ENCODE data around the gene MRPL23.

MRPL23 gene
- 11.3 to 25.7 reads per million in 2 donors for total RNA-seq

GRCh38 chr11:1946812-1947484 is at the start of gene MRPL23:
Gene MRPL23, plus strand, starts transcription at chr11:1947332. Its CDS starts 31 bp downstream, at chr11:1947363.
- no peak for DNase-seq

GRCh38 chr11:1899090-1899489 is 48.0 kb upstream of the MRPL23 start:
- DNase-seq: no peak

GRCh38 chr11:1899686-1900085 is 47.4 kb upstream of the MRPL23 start:
- DNase-seq: no peak

GRCh38 chr11:1906181-1906580 is 41.0 kb upstream of the MRPL23 start:
- DNase-seq: no peak

GRCh38 chr11:1906611-1907423 is 40.3 kb upstream of the MRPL23 start:
- no peak for DNase-seq

GRCh38 chr11:1908618-1909017 is 38.5 kb upstream of the MRPL23 start:
- DNase-seq: no peak

- DNase-seq: no peak
These were observed 37.6 kb upstream of the MRPL23 start for GRCh38 chr11:1909524-1909923.

GRCh38 chr11:1912289-1912878 is 34.7 kb upstream of the MRPL23 start:
- no peak for DNase-seq

GRCh38 chr11:1913271-1914060 is 33.7 kb upstream of the MRPL23 start:
- no peak for DNase-seq

GRCh38 chr11:1915795-1916131 is 31.4 kb upstream of the MRPL23 start:
- DNase-seq: no peak

- DNase-seq: no peak
These were observed 30.8 kb upstream of the MRPL23 start for GRCh38 chr11:1916132-1916985.

GRCh38 chr11:1916986-1917522 is 30.1 kb upstream of the MRPL23 start:
- no peak for DNase-seq

- DNase-seq: no peak
These were observed 29.4 kb upstream of the MRPL23 start for GRCh38 chr11:1917523-1918435.

GRCh38 chr11:1918436-1919315 is 28.5 kb upstream of the MRPL23 start:
- DNase-seq: no peak

GRCh38 chr11:1919391-1920127 is 27.6 kb upstream of the MRPL23 start, which contains the start of gene TNNT3:
Gene TNNT3, plus strand, starts transcription at chr11:1919703. Its CDS starts 3,172 bp downstream, at chr11:1922875.
- DNase-seq: no peak

GRCh38 chr11:1920128-1920908 is 26.8 kb upstream of the MRPL23 start:
- no peak for DNase-seq

GRCh38 chr11:1920909-1921573 is 26.1 kb upstream of the MRPL23 start:
- DNase-seq: no peak

Measured in T-helper 9 cell (primary cell).